ENCODE measurements around the gene PLAAT2. TPM values are rescaled to one million over a fixed set of nuclear protein-coding genes. Genes with fewer than 3 reads are reported as not detected.

The PLAAT2 gene
- total and polyA plus RNA-seq, 9 donors = 0.12 to 1.4 (median 0.35) TPM; not detected in 4

DNA sequence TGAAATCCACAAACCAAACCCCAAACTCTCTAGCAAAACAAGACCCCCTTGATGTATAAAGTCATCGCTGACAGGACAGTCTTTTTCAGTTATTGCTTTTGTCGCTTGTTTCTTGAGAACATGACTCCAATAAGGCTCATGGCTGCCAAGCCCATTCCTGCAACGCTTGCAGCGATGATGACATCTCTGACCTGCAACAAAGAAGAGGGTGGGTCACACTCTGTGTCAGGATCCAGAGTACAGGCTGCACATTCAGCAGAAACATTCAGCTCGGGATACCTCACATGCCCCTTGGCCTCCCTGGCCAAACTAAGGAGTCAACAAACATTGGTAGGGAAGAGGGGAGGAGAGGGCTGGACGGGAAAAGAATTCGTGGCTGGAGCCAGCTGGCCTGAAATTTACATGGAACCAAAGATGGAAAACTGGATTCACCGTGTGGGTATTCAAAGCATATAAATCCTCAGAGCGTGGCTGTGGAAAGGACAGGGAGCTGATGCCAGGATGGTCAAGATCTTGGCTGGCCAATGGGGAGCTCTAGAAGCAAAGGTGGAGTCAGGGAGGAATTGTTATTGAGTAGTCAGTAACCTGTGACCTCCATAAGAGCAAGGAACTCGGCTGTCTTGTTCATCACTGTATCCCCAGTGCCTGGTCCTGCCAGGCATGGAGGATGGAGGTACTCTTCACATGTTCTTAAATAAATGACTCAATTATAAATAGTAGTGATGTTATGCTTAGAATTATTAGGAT lies 11.8 kb upstream of the PLAAT2 start:
- WGBS, 3 donors = 6 to 14% (median 8%) methylated on average over 10 of the region's 10 CpGs
- peaks cover 15% of the 10 kb centered on the region for H3K4me1 ChIP-seq (ENCODE audit: insufficient read depth)
- H3K9me3 ChIP-seq = no peaks in the 10 kb centered on the region
- no peaks in the 10 kb centered on the region for H3K36me3 ChIP-seq
- TF ChIP-seq EP300 (IDR thresholded peaks at IDR 0.05) (no peak), POLR2A (IDR thresholded peaks at IDR 0.05) (no peak)
- TF ChIP-seq, protein P1, sequence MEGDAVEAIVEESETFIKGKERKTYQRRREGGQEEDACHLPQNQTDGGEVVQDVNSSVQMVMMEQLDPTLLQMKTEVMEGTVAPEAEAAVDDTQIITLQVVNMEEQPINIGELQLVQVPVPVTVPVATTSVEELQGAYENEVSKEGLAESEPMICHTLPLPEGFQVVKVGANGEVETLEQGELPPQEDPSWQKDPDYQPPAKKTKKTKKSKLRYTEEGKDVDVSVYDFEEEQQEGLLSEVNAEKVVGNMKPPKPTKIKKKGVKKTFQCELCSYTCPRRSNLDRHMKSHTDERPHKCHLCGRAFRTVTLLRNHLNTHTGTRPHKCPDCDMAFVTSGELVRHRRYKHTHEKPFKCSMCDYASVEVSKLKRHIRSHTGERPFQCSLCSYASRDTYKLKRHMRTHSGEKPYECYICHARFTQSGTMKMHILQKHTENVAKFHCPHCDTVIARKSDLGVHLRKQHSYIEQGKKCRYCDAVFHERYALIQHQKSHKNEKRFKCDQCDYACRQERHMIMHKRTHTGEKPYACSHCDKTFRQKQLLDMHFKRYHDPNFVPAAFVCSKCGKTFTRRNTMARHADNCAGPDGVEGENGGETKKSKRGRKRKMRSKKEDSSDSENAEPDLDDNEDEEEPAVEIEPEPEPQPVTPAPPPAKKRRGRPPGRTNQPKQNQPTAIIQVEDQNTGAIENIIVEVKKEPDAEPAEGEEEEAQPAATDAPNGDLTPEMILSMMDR (IDR thresholded peaks at IDR 0.05) = no peak
- intact Hi-C loops (cut with DNase I) = loop anchor here in 1 of 4 donors (5.0 kb wide), 1 partner anchor 768 kb away; the partner anchor contains the start of gene NXF1
- H3K4me3 ChIP-seq = peak overlapping the region; percentile 26
- H3K27me3 ChIP-seq = no peaks in the 10 kb centered on the region
- DNase-seq = peak; percentile 49 to 70 (median 63)
- H3K27ac ChIP-seq = peak overlapping the region; percentile 48 to 63

DNA sequence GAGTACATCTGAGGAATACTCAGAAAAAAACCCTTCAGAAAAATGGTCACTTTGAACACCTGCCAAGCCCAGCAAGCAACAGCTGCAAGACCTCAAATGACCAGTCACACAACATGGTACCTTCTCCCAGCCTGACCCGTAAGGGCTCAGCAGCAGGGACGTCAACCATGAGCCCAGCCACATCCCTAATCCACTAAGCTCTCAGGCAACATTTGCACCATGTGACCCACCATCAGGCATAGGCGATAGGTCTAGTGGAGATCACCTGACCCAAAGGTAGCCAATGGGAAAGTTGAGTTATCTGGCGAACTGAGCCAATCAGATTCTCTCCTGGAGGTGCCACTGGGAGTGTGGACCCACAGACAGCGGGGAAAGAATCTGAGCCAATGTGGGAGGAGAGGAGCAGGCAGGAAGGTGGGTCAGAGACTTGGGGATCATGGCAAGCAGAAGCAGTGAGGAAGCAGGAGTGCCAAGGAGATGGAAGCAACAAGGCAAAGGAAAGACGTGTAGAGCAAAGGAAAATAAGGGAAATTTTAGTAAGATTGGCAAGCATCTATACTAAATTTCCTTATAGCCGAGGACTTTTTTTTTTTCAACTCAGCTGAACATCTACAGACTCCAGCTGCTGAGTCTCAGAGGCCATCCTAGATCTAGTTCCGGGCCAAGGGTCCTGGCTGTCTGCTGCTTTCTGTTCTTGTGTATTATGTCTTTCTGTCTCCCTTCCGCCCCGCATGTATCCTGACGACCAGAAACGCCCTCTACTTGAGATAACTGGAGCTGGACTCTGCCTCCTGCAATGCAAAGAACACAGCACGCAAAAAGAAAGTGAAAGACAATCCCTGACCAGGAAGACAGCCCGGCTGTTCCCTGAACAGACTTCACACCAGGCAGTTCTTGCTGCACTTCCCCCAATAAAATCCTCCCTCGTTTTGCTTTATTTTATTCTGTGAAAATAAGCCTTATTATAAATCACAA lies 11.0 kb upstream of the PLAAT2 start:
- Histone ChIP-seq H3K27me3 (no peaks in the 10 kb centered on the region), H3K27ac (peak overlapping the region; percentile 48 to 63), H3K36me3 (no peaks in the 10 kb centered on the region), H3K4me1 (ENCODE audit: insufficient read depth) (peaks cover 15% of the 10 kb centered on the region), H3K9me3 (no peaks in the 10 kb centered on the region), H3K4me3 (peak overlapping the region; percentile 26)
- intact Hi-C loops (cut with DNase I) = loop anchor here in 1 of 4 donors (5.0 kb wide), 1 partner anchor 767 kb away; the partner anchor contains the start of gene NXF1
- TF ChIP-seq, protein P1 (IDR thresholded peaks at IDR 0.05) = no peak
- no peak for TF ChIP-seq POLR2A (IDR thresholded peaks at IDR 0.05)
- TF ChIP-seq EP300 (IDR thresholded peaks at IDR 0.05) = no peak
- DNase-seq = peak; percentile 43 to 67 (median 59)
- WGBS, 3 donors = 23 to 30% (median 25%) methylated on average over 15 of the region's 15 CpGs

DNA sequence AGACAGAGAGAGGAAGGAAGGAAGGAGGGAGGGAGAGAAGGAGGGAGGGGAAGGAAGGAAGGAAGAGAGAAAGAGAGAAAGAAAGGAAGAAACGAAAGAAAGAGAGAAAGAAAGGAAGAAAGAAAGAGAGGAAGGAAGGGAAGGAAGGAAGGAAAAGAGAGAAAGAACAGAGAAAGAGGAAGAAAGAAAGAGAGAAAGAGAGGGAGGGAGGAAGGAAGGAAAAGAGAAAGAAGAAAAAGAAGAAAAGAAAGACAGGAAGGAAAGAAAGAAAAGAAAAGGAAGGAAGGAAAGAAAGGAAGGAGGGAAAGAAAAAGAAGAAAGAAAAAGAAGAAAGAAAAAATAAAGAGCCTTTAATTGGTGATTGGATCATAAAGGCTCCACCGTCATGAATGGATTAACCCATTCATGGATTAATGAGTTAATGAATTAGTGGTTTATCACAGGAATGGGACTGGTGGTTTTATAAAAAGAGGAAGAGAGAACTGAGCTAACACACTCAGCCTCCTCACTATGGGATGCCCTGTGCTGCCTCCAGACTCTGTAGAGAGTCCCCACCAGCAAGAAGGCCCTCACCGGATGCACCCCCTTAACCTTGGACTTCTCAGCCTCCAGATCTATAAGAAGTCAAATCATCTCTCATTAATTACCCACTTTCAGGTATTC lies 9.0 kb upstream of the PLAAT2 start:
- H3K4me1 ChIP-seq (ENCODE audit: insufficient read depth) = peaks cover 18% of the 10 kb centered on the region
- H3K36me3 ChIP-seq = no peaks in the 10 kb centered on the region
- no peak for DNase-seq
- 56 to 68% (median 59%) methylated on average over 3 of the region's 3 CpGs for WGBS, 3 donors
- H3K27ac ChIP-seq = no peak overlapping the region
- H3K27me3 ChIP-seq = no peaks in the 10 kb centered on the region
- no peaks in the 10 kb centered on the region for H3K9me3 ChIP-seq
- intact Hi-C loops (cut with DNase I) = loop anchor here in 1 of 4 donors (5.0 kb wide), 1 partner anchor 765 kb away; the partner anchor contains the start of gene NXF1
- no peak for TF ChIP-seq EP300 (IDR thresholded peaks at IDR 0.05)
- TF ChIP-seq, protein P1 (IDR thresholded peaks at IDR 0.05) = no peak
- TF ChIP-seq POLR2A (IDR thresholded peaks at IDR 0.05) = no peak
- H3K4me3 ChIP-seq = no peak overlapping the region

DNA sequence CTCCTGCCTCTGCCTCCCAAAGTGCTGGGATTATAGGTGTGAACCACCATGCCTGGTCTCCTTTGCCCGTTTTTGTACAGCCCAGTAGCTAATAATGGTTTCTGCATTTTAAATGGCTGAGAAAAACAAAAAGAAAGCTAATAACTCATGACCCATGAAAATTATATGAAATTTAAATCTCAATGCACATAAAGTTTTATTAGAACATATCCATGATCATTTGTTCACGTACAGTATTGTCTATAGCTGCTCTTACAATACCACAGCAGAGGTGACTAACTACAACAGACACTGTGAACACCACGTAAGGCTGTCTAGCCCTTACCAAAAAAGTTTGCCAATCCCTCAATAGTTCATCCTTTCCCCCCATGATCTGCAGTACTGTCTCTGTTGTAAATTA lies 6.4 kb upstream of the PLAAT2 start:
- intact Hi-C loops (cut with DNase I) = no loop called here
- no peaks in the 10 kb centered on the region for H3K27me3 ChIP-seq
- no peak overlapping the region for H3K4me3 ChIP-seq
- TF ChIP-seq EP300 (IDR thresholded peaks at IDR 0.05) (no peak), POLR2A (IDR thresholded peaks at IDR 0.05) (no peak)
- TF ChIP-seq, protein P1 (IDR thresholded peaks at IDR 0.05) = no peak
- no peaks in the 10 kb centered on the region for H3K9me3 ChIP-seq
- 88 to 90% (median 89%) methylated on average over 3 of the region's 3 CpGs for WGBS, 3 donors
- peaks cover 15% of the 10 kb centered on the region for H3K4me1 ChIP-seq (ENCODE audit: insufficient read depth)
- no peak overlapping the region for H3K27ac ChIP-seq
- DNase-seq = no peak
- H3K36me3 ChIP-seq = no peaks in the 10 kb centered on the region

Measured in ovary (tissue), 9 donors.